HG02798 (cell line): ENCODE data around the gene MUL1.

Experiments used
- ATAC-seq: cut with Tn5 transposase; IDR thresholded peaks from one replicate; pipeline ENCODE4 v1.9.1; 2021; ENCODE audit warnings: mild to moderate bottlenecking; ENCODE audit not compliant: unreplicated experiment, poor library complexity

Gene MUL1

GRCh38 chr1:20486457-20487235 is 21.3 kb downstream of the MUL1 start:
- no peak for ATAC-seq

- ATAC-seq: no peak
These were observed 22.2 kb downstream of the MUL1 start, which contains the start of gene CAMK2N1 for GRCh38 chr1:20485527-20486456. Gene CAMK2N1, minus strand, starts transcription at chr1:20486210. Its CDS starts 831 bp downstream, at chr1:20485379.

DNA sequence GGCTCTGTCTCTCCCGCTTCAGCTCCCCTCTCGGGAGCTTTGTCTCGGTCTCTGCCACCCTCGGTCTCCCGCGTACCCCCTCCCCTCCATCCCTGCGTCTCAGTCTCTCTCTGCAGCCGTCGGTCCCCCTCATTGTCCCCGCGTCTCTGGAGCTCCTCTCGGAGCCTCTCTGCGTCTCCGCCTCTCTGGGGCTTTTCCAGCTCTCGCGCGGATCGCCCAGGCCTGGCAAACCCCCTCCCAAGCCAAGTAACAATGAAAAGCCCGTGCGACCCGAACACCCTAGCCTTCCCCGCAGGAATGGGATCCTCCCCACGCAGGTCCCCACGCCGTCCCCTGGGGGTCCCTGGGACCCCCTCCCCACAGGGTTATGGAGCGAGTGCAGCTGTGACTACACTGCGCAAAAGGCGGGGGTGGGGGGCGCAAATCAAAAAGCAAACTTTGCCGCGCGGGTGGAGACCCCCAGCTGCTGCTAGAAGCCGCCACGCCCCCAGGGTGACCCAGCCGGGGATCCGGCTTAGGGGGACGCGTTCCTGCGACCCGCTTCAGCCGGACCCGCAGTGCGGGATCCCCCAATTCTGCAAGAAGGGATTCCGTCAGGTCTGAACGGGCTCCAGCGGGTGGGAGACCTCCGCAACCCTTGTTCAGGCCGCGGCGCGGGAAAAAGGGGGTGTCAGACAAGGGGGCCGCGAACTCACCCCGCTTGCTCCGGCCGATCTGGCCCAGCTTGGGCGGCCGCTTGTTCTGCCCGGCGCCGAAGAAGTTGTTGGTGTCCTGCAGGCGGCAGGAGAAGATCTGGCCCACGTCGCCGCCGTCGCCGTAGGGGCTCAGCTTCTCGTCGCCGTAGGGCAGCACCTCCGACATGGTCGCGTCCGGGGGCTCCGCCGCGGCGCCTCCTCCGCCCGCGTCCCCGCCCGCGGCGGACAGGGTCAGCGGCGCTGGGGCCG is 23.2 kb downstream of the MUL1 start:
- ATAC-seq: no peak

- no peak for ATAC-seq
These were observed 24.0 kb downstream of the MUL1 start for GRCh38 chr1:20483833-20484518.

GRCh38 chr1:20483098-20483832 is 24.7 kb downstream of the MUL1 start:
- ATAC-seq: no peak

- ATAC-seq: no peak
These were observed 26.1 kb downstream of the MUL1 start for GRCh38 chr1:20481643-20482498.

DNA sequence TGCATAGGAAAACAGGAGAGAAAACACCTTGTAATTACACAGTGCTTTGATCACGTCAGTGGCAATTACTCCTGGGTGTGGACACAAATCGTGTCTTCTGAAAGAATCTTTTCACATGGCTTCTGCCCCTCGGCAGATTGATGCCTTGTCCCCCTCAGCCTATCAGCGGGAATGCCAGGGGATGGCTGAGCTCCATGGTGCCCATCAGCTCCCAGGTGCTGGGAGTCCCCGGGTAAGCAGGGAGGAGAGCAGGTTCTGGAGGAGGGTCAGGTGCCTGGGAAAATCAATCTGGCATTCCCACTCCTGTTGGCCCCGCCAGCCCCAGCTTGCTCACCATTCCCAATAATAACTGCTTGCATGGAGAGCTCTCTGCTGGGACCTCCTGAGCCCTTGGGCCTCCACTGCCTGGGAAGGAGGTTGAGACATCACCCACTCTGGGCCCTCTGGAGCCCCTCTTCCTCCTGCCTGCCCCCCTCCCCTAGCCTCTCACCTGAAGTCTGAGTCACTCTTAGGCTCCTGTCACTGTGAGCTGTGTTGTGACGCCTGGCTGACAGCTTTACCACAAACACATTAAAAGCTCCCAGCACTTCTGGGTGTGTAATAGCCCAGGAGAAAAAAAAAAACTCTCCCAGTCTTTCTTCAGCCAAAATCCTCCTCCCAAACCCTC is 26.9 kb downstream of the MUL1 start:
- no peak for ATAC-seq

DNA sequence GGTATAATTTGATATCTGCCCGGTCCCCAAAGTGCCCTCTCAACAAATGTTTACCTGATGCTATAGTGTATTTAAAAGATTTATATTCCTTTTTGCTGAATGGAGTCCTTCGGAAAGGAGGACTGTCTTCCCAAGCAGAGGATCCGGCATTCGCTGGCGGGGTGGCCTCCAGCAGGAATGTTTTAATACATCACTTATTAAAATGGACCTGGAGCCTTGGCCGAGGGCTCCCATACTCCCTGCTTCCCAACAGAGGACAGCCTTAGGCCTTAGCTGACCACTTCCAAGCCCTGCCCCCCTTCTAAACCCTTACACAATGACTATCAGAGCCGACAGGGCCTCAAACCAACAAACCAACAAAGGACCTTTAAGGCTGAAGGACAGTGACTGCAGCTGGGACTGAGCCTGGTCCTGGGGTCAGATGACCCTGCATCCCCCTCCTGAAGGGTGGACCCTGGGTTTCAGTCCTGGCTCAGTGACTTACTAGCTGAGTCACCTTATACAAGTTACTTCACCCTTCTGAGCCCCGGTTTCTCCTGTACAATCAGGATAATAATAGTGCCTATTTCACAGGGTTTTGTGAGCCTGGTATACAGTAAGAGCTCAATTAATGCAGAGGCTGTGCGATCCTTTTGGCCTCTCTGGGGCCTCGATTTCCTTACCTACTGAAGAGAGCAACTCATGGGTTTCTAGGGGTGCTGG is 27.6 kb downstream of the MUL1 start:
- ATAC-seq: no peak

DNA sequence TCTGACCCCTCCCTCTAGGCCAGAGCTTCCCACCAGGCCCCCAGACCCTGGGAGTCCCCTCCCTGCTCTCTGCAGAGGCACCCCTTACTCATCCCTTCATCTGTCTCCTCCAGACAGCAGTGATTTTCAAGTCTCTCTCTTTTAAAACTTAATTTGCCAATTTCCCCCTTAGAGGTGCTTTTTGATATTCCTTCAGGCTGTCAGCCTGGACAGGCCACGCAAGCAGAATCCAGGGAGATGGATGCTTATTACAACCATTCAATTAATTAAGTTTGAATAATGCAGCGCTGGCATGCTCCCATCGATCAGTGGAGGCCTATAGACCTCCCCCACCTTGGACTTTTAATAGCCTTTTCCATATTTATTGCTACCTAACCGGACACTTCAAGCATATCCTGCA is 28.1 kb downstream of the MUL1 start:
- ATAC-seq: no peak

DNA sequence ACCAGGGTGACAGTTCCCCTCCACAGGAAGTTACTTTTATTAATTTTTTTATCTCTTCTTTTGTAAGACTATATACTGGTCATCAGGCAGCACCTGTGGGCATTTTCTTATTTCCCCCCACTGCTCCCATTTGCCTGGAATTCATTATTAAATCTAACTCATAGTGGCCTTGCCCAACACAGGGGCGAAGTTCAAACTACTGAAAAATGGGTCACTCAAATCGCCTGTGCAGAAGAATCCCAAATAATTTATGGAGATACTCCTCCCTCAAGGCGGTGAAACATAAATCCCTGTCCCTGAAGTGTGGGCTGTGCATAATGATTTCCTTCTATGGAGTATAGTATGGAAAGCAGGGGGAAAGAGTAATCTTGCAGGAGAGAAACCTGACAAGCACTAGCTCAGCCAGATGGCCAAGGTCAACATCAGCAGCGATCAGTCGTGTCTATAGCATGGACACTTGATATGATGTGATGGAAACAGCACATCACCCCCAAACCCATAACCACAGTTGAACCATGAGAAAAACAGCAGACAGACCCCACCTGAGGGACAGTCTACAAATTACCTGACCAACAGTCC is 29.8 kb downstream of the MUL1 start:
- no peak for ATAC-seq

DNA sequence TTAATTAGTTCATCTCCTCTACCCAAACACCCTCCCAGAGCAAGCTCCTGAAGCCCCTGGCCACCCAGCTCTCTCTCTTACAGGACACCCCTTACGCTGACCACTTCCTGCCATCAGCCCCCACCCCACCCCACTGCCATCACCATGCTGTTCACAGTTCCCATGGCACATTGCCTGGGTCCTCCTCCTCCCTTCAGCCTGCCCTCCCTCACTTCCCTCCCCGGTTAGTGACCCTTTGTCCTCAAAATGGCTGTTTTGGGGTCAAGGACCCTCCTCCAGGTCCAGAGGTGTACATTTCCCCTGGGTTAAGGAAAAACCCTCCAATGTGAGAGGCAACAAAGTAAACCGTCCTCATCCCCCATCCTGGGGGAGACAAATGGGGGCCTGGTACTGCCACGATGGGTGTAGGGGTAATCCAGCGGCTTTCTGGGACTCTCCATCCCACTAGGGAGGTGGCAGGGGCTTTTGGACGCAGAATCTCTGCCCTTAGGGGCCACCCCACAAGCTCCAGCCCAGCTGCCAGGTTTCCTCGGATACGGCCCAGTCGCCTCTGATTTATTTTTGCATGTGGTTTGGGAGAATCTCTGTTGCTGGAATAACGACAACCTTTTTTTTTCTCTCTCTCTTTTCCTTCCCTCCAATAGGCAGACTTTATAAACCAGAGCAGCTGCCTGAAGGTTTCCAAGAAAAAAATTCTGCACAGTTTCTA is 30.4 kb downstream of the MUL1 start:
- ATAC-seq: no peak

GRCh38 chr1:20476265-20477038 is 31.5 kb downstream of the MUL1 start:
- no peak for ATAC-seq

- no peak for ATAC-seq
These were observed 33.0 kb downstream of the MUL1 start for GRCh38 chr1:20474996-20475395.

- no peak for ATAC-seq
These were observed 33.5 kb downstream of the MUL1 start for GRCh38 chr1:20474333-20474975.

DNA sequence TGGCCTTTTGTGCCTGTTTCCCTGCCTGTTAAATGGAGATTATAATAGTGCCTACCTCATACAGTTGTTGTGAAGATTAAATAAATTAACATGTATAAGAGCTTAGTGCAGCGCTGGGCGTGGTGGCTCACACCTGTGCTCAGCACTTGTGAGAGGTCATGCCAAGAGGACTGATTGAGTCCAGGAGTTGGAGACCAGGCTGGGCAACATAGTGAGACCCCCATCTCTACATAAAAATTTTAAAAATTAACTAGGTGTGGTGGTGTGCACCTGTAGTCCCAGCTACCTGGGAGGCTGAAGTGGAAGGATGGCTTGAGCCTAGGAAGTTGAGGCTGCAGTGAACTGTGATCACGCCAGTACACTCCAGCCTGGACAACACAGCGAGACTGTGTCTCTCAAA is 34.1 kb downstream of the MUL1 start:
- no peak for ATAC-seq
